SKM-1 treated with dmso at 0.1 percent for 144 hours (cell line): ENCODE data around the gene UCHL3.
"Not testable (repeated sequence)": the region's sequence is repeated elsewhere in the genome, so short reads cannot be mapped to it uniquely, and the experiment has no call there.

ENCODE experiments used
- DNase-seq: peaks from one replicate; lab custom pipeline; 2025; ENCODE audit not compliant: unreplicated experiment; lab: John Stamatoyannopoulos, UW

UCHL3 gene

DNA sequence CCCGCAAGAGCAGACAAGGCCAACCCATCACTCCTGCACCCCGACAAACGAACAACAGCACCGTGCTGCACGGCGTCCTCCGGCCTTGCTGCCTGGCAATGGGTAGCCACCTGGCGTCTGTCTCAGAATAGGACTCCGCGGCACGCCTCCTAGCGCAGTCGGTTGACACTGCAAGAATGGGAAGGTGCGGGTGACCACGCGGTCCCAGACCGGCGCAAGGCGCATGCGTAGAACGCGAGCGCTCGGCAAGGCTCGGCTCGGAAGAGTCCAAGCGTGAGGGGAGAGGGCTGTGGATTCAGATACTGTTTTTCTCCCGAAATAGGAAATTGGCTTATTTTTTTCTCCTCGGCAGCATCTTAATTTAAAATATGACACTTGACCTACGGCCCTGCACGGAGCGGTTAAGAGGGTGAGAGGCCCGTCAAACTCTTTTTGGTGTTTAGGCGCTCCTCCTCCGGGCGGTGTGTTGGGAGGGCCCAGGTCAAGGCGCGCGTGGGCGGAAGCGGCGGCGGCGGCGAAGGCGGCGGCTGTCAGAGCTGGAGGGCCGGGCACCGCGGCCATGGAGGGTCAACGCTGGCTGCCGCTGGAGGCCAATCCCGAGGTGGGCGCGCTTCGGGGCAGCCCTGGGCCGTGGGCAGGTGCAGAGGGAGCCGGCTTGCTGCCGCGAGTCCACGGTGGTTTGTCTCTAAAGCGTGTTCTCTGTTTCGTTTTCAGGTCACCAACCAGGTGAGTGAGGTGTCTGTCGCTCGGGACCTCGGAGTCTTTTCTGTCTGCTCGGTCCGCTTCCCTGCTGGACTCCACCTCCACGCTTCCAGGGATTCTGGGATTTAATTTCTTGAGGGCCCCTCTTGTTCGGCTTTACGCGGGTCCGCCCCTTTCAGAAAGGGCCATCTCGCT lies at the start of gene UCHL3:
UCHL3 (plus strand) TSS at position 530 of the 897 bp plus-strand sequence; CDS start at position 560, 30 bp downstream.
- peak; percentile 95 for DNase-seq

DNA sequence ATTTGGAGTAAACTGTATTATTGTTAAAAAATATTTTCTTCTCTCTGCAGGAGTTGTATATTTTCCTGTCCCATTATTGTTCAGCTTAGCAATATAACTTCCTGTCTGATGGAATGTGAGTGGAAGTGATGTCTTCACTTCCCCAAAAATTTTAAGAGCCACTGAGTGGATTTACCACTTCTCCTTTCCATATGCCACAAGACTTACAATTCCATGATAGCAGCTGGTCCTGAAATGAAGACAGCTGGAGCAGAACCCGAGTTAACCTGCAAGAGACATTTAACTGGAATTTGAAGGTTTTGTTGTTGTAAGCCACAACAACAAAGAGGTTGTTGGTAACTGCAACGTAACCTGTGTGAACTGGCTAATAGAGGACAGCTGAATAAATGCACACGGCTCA lies 44.3 kb upstream of the UCHL3 start:
- peak; percentile 86 for DNase-seq

DNA sequence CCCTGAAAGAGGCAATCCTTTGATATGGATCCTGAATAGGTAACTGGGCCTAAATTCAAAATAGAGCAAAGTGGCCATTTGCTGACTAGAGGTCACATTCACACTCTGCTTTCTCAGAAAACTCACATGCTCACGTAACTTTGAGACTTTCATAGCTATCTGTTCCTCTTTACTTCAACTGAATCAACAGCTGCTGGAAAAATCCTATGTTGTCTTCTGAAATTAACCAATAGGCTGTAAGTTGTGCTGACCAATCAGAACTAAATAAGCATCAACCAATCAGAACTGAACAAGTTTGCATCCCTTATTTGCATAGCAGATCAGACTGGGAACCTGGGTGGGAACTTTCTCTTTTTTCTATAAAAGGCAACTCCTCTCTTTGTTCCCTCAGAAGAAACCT lies 43.6 kb upstream of the UCHL3 start:
- no peak for DNase-seq

DNA sequence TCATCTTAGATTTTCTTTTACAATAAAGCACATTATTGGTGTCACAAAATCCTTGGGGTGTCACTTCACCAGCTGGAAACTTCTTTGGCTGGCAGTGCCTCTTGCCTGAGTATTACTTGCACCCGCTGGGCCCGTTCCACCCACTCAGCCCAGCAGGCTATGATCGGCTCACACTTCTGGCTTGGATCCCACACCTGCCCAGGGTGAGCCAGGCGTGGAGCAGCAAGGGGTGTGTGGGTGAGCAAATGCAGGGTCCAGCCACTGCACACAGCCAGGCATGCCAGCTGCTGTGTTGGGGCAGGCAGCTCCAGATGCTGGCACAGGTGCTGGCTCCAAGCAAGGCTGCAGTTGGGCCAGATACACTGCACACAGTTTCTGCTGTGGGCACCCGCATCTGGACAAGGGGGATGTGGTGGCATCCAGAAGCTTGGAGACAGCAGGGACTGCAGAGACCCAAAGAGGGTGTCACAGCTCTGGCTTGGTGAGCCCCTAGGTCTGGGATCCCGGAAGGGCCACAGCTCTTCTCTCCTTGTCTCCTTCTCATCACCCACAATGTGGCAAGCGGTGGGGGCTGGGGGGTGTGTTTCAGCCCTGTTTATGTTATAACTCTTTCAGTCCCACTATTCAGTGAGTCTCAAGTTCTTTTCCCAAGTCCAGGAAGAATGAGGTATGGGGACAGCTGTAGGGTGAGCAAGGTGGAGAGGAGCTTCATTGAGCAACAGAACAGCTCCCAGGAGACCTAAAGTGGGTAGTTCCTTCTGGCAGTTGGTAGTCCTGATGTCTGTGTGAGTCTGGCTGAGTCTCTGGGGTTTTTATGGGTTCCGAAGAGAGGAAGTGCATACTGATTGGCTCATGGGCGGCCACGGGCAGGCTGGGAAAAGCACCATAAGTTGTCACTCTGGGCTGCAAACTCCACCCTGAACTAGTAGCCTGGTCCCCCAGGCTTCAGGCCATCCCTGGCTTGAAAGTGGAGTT lies 42.3 kb upstream of the UCHL3 start:
- peak; percentile 43 for DNase-seq

DNA sequence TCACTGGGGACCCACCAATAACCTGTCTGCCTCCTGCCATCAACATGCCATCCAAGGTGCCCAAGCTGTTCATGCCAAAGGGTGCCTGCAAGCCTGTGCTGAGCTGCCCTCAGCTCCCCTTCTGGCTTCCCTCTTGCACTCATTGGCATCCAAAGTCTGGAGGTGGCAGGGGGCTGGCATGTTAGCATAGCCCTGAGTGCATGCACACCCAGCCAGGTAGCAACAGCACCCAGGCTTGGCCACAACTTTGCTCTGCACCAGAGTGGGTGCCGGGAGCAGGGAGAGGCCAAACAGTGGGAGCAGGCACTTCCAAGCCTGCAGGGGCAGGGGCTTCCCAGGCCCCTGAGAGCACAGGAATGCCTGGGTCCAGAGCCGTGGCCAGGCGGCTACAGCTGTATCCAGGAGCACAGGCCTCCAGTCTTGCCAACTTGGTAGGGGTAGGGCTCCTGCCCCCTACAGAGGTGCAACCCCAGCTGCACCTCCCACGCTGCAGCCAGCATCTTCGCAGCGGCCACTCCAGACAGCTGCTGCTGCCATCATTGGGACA lies 41.5 kb upstream of the UCHL3 start:
- no peak for DNase-seq

DNA sequence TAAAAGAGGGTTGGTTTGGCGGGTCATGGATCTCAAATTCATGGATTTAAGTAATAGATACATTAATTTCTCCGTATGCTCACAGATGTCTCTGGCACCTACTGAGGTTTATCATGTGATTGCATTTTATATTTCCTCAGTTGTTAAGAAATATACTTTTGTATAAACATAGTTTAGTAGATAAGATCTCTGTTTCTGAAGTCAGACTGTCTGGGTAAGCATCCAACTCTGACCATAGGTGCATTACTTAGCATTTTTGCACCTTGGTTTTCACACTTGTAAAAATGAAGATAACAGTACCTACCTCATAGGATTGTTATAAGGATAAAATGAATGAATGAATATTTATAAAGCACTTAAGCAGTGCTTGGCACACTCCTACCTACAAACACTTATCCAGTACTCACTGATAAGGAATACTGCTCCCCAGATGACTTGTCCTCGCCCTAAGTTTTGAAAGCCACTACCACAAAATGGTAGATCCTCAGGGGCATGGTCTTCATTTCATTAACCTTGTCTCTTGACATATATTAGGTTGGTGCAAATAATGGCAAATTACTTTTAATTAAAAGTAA lies 38.5 kb upstream of the UCHL3 start:
- no peak for DNase-seq

DNA sequence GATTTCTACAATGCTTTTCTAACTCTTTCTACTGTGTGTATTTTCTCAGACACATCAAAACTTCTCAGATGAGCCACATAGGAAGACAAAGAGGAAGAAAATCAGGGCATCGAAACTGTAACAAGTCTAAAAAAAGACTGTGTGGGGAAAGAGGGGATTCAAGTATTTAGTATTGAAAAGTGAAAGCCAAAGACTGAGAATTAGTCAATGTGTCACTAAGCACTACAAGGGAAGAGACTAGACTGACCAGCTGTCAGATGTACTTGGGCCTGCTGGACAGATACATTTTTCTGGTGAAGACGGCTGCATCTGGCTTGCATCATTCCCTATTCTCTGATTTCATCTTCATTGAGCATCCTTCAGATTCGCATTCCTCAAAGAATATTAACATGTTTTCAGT lies 37.3 kb upstream of the UCHL3 start:
- no peak for DNase-seq

DNA sequence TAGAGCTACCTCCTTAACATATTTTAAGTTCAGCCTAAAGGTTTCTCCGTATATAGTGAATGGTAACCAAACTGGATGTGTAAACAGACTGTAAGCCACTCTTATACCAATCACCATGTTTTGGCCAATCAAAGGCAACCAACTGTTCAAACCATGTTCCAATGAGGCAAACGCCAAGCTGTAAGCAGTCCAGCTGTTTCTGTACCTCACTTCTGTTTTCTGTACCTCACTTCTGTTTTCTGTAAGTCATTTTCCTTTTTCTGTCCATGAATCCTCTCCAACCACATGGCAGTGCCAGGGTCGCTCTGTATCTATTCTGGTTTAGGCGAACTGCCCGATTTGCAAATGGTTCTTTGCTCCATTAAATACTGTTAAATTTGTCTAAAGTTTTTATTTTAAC lies 36.3 kb upstream of the UCHL3 start:
- DNase-seq = no peak

DNA sequence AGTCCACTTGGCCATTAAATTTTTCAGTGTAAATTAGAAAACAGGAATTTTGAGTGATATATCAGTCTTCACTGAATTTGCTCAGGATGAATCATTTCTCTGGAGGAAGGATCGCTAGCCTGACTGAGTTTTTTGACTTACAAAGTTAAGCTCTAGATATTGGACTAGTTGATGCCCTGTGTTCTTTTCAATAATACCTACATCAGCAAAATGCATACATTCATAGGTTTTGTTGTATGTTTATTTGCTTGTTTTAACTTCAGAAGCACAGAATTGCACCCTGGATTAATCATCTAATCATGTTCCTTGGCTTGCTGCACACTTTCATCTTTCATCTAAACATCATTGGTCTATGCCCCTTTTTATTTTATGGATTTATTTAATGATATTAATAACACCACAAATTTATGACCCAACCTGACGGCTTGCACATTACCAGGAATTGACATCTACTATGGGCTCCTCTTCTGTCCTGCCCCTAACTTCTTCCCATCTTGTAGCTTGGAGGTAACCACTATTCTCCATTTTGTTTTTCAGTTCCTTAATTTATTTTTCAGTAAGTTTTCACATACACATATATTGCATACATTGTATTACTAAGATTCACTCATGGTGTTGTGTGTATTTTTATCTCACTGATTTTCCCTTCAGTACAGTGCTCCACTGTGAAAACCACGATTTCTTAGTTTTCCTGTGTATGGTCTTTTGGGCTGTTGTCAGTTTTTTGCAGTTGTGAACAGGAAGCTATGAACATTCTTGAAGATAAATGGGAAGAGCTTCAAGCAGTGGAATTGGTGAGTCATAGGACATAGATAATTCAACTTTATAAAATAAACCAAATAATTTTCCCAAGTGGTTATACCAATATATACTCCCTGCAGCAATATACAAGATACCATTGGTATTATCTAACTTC lies 35.3 kb upstream of the UCHL3 start:
- no peak for DNase-seq

DNA sequence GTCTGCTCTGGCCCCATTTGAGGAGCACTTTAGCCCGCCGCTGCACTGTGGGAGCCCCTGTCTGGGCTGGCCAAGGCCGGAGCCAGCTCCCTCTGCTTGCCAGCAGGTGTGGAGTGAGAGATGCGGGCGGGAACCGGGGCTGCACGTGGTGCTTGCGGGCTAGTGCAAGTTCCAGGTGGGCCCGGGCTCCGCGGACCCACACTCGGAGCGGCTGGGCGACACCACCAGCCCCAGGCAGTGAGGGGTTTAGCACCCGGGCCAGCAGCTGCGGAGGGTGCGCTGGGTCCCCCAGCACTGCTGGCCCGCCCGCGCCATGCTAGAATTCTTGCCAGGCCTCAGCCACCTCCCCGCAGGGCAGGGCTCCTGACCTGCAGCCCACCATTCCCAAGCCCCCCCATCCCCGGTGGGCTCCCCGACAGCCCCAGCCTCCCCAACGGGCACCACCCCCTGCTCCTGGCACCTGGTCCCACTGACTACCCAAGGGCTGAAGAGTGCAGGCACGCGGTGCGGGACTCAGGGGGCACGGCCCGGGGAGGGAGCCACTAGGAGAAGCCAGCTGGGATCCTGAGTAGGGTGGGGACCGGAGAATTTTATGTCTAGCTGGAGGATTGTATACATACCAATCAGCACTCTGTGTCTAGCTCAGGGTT lies 31.0 kb upstream of the UCHL3 start:
- no peak for DNase-seq

DNA sequence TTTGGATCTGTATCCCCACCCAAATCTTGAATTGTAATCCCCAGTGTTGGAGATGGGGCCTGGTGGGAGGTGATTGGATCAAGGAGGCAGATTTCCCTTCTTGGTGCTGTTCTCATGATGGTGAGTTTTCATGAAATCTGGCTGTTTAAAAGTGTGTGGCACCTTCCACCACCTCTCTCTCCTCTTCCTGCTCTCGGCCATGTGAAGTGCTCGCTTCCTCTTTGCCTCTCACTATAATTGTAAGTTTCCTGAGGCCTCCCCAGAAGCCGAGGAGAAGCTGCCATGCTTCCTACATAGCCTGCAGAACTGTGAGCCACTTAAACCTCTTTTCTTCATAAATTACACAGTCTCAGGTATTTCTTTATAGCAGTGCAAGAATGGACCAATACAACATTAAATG lies 27.6 kb upstream of the UCHL3 start:
- no peak for DNase-seq

DNA sequence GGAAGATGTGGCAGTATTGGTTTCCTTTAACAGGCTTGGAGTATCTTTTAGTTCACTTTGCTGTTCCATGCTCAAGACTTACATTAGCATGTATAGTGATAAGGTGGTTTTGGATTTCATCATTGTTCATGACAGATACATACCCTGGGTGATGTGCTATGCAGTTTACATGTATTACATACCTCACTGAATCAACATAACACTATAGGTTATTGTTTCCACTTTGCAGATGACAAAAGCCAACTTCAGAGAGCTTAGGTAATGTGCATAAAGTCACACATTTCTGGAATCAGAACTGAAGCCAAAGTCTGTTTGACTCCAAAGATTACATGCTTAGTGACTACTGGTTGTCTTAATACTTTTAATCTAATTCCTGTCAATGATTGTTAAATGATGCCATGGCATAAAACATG lies 19.0 kb upstream of the UCHL3 start:
- DNase-seq = no peak

DNA sequence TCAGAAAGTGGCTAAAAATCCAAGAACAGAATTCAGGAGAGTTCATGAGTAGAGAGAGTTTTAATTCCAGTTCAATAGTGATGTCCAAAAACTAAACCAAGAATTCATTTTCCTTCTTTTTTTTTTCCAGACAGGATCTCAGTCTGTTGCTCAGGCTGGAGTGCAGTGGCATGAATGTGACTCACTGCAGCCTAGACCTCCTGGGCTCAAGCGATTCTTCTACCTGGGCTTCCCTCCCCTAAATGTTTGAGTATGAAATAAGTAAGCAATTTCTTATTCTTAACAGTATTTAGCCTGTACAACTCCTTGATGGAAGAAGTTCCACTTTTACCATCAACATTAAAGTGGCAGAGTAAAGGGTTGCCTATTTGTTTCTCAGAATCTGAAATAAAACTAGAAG lies 15.7 kb upstream of the UCHL3 start:
- DNase-seq = no peak

DNA sequence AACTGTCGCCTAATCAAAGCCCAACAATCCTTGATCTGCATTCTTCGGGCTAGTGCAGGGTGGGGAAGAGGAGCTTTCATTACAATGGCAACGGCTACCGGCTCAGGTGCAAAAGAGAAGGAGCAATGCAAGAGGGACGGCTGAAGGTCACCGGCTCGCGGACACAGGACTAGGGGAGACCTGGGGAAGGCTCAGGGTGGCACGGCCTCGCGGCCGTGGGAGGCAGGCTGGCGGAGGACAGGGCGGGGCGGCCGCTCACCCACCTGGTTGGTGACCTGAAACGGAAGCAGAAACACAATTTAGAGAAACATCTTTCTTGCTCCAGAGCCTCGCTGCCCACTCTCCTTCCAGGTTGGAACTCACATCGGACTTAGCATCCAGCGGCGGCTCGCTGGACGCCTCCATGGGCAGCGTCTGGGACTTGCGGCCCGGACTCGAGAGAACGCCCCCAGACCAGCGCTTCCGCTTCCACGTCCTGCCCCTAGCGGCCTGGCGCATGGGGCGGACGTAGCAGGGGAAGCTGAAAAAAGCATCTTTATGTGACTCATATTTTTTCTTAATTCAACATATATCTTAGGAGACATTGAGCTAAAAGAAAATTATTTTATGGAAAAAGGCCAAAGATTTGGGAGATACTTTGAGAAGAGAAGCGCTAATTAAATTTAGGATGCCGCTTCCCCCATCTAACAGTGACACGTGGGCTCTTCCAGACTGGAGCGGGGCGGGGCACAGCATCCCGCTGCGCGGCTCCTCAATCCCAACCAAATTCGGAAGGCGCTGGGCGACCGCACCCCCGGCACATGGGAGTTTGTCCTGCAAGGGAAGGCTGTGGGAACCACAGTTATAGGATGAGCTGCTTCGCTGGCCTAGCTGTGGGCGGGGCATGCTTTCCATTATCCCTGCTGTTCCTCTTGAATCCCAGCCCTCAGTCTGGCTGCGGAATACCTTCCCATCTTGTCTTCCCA lies 11.9 kb upstream of the UCHL3 start, which contains the start of gene COMMD6:
COMMD6 (minus strand) TSS at position 441 of the 965 bp plus-strand sequence; CDS start at position 405, 36 bp downstream.
- DNase-seq = peak; percentile 83

DNA sequence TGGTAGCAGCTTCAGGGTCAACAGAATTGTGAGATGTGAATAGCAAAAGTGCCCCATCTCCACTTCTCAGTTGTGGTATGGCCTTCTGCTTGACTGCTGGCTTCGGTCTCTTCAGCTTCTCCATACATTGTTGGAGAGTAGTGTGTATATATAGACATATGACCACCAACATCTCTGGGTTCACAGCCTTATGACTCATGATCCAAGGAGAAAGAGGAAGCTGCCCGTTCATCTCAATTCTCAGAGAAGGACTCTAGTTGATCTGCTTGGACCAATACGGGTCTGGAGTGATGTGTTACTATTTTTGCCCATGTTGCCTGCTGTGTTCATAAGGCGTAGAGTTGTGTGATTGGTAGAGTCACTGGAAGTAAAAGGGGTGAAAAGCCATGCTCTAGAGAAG lies 8.3 kb upstream of the UCHL3 start:
- peak; percentile 90 for DNase-seq

DNA sequence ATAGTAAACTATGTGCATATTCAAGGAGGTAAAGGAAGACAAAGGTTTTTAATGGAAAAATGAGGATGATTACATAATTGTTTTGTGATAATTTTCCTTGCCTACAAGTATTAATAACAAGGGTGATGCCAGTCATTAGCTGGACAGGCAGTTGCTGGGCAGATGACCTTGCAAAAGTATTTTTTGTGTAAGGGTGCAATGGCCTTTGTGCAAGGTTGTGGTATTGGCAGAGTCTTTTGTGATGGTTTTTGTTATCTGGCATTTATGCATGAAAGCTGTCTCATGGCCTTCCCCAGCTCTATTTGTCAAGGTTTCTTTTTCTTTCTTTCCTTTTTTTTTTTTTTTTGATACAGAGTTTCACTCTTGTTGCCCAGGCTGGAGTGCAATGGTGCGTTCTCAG lies 7.6 kb upstream of the UCHL3 start:
- DNase-seq = no peak

DNA sequence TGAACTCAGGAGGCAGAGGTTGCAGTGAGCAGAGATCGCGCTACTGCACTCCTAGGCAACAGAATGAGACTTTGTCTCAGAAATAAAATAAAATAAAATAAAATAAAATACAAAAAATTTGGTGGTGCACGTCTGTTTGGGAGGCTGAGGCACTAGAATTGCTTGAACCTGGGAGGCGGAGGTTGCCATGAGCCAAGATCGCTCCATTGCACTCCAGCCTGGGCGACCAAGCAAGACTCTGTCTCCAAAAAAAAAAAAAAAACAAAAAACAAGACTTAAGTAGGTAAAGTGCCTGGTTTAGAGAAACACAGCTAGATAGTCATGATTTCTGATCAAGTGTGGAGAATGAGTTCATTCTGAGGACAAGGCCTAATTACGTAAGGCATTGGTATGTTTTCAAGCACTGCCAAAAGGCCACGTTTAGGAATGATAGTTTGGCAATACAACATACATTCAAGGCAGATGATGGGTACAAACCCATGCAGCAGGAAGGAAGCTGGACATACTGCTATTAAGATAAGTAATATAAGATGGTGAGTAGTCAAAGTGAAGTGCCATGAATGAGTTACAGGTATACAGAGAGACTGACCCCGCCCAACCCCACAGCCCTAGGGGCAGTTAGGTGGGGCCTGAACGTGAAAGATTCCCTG lies 4.8 kb upstream of the UCHL3 start:
- peak; percentile 32 for DNase-seq

DNA sequence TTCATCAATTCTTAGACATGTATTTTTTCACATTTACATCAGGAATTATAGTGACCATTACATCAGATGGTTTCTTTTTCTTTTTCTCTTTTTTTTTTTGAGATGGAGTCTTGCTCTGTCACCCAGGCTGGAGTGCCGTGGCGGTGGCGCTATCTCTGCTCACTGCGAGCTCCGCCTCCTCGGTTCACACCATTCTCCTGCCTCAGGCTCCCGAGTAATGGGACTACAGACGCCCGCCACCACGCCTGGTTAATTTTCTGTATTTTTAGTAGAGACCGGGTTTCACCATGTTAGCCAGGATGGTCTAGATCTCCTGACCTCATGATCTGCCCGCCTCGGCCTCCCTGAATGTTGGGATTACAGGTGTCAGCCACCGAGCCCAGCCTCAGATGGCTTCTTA lies 4.2 kb upstream of the UCHL3 start:
- DNase-seq = not testable (repeated sequence)
